K562 (cell line): ENCODE data around the gene LMNA. TPM values are rescaled to one million over a fixed set of nuclear protein-coding genes. Genes with fewer than 3 reads are reported as not detected.
A peak's percentile ranks its signal among the peaks of the same experiment; 100 is the strongest.

Experiments
- ATAC-seq: fragments of 200-7000 bp; cut with Tn5 transposase; 3 replicates; pipeline ENCODE4 v1.9.1; 2020; ENCODE audit warnings: moderate library complexity
- BruUV-seq: library from RNA; stranded (reverse); fragments of 400-500 nt; replicated peaks from 2 replicates; lab custom pipeline; 2021; lab: Mats Ljungman, UMichigan
- CTCF ChIA-PET: fragments of 300-600 bp; formaldehyde crosslinking; extraction: SDS; loops from one replicate; lab custom pipeline; 2021; ENCODE audit warnings: low intra/inter-chr PET ratio; lab: Yijun Ruan, JAX
- POLR2A ChIA-PET: fragments of 300-600, 350-650 bp; sonication (Branson Sonifier 250); formaldehyde crosslinking; extraction: SDS; loops from one replicate; lab custom pipeline; 2021; ENCODE audit warnings: antibody characterized with exemption, inconsistent platforms; lab: Yijun Ruan, JAX
- DNase-seq, 4 experiments: peaks; one replicate each; pipeline versions ENCODE4 v3.0.0 to v3.0.0-alpha.2; 2011 to 2018; ENCODE audit warnings: low spot score in 3 of 4, mixed read lengths in 3 of 4; ENCODE audit errors: extremely low read depth in 1 of 4
- FAIRE-seq: peaks from 2 replicates; lab custom pipeline; 2011; peaks lifted over from hg19 to GRCh38; lab: Jason Lieb, UNC
- H2AFZ ChIP-seq: 2 replicates; pipeline ENCODE4 v1.6.0; 2011; ENCODE audit warnings: low read depth, low read length, control low read depth, inconsistent platforms
- H3K27ac ChIP-seq: fragments of 200-600 bp; 3 replicates; pipeline ENCODE4 v1.8.0; 2011; ENCODE audit warnings: low read depth, mild to moderate bottlenecking, control low read depth, inconsistent platforms, low read length, moderate library complexity, mixed read lengths; ENCODE audit errors: extremely low read depth
- H3K27me3 ChIP-seq, 2 experiments: fragments of 300-600 bp in 1 of 2; 2 replicates in 1 of 2; 3 replicates in 1 of 2; pipeline versions ENCODE4 v1.6.0 to v1.8.0; 2011; ENCODE audit warnings: inconsistent platforms in 2 of 2, low read length in 2 of 2, mild to moderate bottlenecking in 1 of 2, mixed read lengths in 1 of 2, moderate library complexity in 1 of 2; ENCODE audit not compliant: control insufficient read depth in 2 of 2, insufficient read depth in 2 of 2
- H3K36me3 ChIP-seq: fragments of 300-600 bp; 3 replicates; pipeline ENCODE4 v1.8.0; 2011; ENCODE audit warnings: mild to moderate bottlenecking, low read length, inconsistent platforms; ENCODE audit not compliant: control insufficient read depth, insufficient read depth
- H3K4me1 ChIP-seq, 2 experiments: fragments of 200-600 bp in 1 of 2; replicated peaks in 1 of 2; 2 replicates in 1 of 2; 3 replicates in 1 of 2; pipeline versions ENCODE4 v1.5.1 to v1.8.0; 2011; ENCODE audit warnings: inconsistent platforms in 2 of 2, low read length in 2 of 2, mild to moderate bottlenecking in 1 of 2, mixed read lengths in 1 of 2, moderate library complexity in 1 of 2; ENCODE audit not compliant: control insufficient read depth in 2 of 2, insufficient read depth in 2 of 2
- H3K4me2 ChIP-seq: 2 replicates; pipeline ENCODE4 v1.6.1; 2011; ENCODE audit warnings: low read length, control low read depth, inconsistent platforms, mixed read lengths; ENCODE audit not compliant: insufficient read depth
- H3K4me3 ChIP-seq: fragments of 200-600 bp; sonication (generic), shearing (Covaris generic); 2 replicates; pipeline ENCODE4 v1.5.1; 2016; ENCODE audit warnings: control low read depth, inconsistent platforms
- H3K79me2 ChIP-seq: fragments of 200-600 bp; 3 replicates; pipeline ENCODE4 v1.8.0; 2011; ENCODE audit warnings: low read length, inconsistent platforms; ENCODE audit not compliant: control insufficient read depth, insufficient read depth
- H3K9ac ChIP-seq, 2 experiments: 2 replicates each; pipeline versions ENCODE4 v1.6.0 to v1.6.1; 2011; ENCODE audit warnings: low read depth in 2 of 2, low read length in 2 of 2, control low read depth in 1 of 2, inconsistent platforms in 1 of 2, mild to moderate bottlenecking in 1 of 2, mixed read lengths in 1 of 2; ENCODE audit not compliant: insufficient read depth in 1 of 2
- H3K9me1 ChIP-seq: one replicate; pipeline ENCODE4 v1.6.0; 2011; ENCODE audit warnings: inconsistent platforms, mild to moderate bottlenecking, low read length, moderate library complexity; ENCODE audit not compliant: control insufficient read depth, insufficient read depth
- H3K9me3 ChIP-seq: replicated peaks from 2 replicates; pipeline ENCODE4 v1.5.1; 2011; ENCODE audit warnings: low read depth, low read length, inconsistent platforms; ENCODE audit not compliant: control insufficient read depth, insufficient read depth
- H4K20me1 ChIP-seq: replicated peaks from 2 replicates; pipeline ENCODE4 v1.6.1; 2011; ENCODE audit warnings: low read length, inconsistent platforms, mixed read lengths; ENCODE audit not compliant: control insufficient read depth, insufficient read depth
- ADNP ChIP-seq: fragments of 200-800 bp; sonication (Bioruptor generic); IDR thresholded peaks from 2 replicates; pipeline ENCODE4 v1.6.1; 2016; ENCODE audit warnings: missing genetic modification characterization, missing compliant biosample characterization
- CBFA2T2 ChIP-seq: fragments of 450-650 bp; conservative IDR thresholded peaks from 2 replicates; pipeline ENCODE4 v1.6.1; 2017; ENCODE audit warnings: mild to moderate bottlenecking
- CTBP1 ChIP-seq: fragments of 450-650 bp; IDR thresholded peaks from 2 replicates; pipeline ENCODE4 v1.6.1; 2016; ENCODE audit warnings: borderline replicate concordance
- E2F1 ChIP-seq: sonication (generic); formaldehyde crosslinking; IDR thresholded peaks from 2 replicates; pipeline ENCODE4 v1.8.1; 2023; ENCODE audit warnings: mild to moderate bottlenecking, missing genetic modification reagents, moderate library complexity
- ETS2 ChIP-seq: IDR thresholded peaks from 2 replicates; pipeline ENCODE4 v1.6.1; 2016; ENCODE audit warnings: borderline replicate concordance, missing genetic modification characterization, mild to moderate bottlenecking, moderate library complexity, missing compliant biosample characterization; ENCODE audit not compliant: poor library complexity, severe bottlenecking
- MECOM ChIP-seq: fragments of 250-450 bp; sonication (Bioruptor Pico); IDR thresholded peaks from 2 replicates; pipeline ENCODE4 v1.8.0; 2022; ENCODE audit warnings: inconsistent platforms
- MTA2 ChIP-seq: fragments of 450-650 bp; IDR thresholded peaks from 2 replicates; pipeline ENCODE4 v1.6.1; 2016; ENCODE audit warnings: low read depth
- MYNN ChIP-seq, 2 experiments: sonication (generic); formaldehyde crosslinking in 1 of 2; IDR thresholded peaks; 2 replicates each; pipeline versions ENCODE4 v1.5.0 to v1.6.1; 2016 to 2020; ENCODE audit warnings: antibody characterized with exemption in 1 of 2, missing genetic modification reagents in 1 of 2
- POU5F1 ChIP-seq: fragments of 150-350 bp; IDR thresholded peaks from 2 replicates; pipeline ENCODE4 v1.6.1; 2014; ENCODE audit warnings: borderline replicate concordance, low read length, low read depth, mild to moderate bottlenecking; ENCODE audit not compliant: partially characterized antibody
- RBM39 ChIP-seq: fragments of 200-400 bp; formaldehyde crosslinking; optimal IDR thresholded peaks from 2 replicates; pipeline ENCODE3; 2018; ENCODE audit warnings: low read depth, low read length
- RHOXF2B ChIP-seq: fragments of 250-450 bp; sonication (Bioruptor Pico); conservative IDR thresholded peaks from 2 replicates; pipeline ENCODE4 v1.5.1; 2021
- SMAD3 ChIP-seq: fragments of 450-650 bp; formaldehyde crosslinking; conservative IDR thresholded peaks from 2 replicates; pipeline ENCODE4 v1.4.0; 2020; ENCODE audit warnings: mild to moderate bottlenecking
- TAF7 ChIP-seq: fragments of 450-650 bp; IDR thresholded peaks from 2 replicates; pipeline ENCODE4 v1.6.1; 2016; ENCODE audit warnings: missing genetic modification characterization, missing compliant biosample characterization
- ZNF324 ChIP-seq: fragments of 250-450 bp; sonication (Bioruptor Pico); IDR thresholded peaks from 2 replicates; pipeline ENCODE4 v1.4.0; 2020; ENCODE audit warnings: mild to moderate bottlenecking
- ZNF449 ChIP-seq: fragments of 250-450 bp; sonication (Bioruptor Pico); IDR thresholded peaks from 2 replicates; pipeline ENCODE4 v1.8.0; 2022; ENCODE audit warnings: moderate library complexity, mild to moderate bottlenecking, inconsistent platforms
- ZNF77 ChIP-seq: fragments of 250-450 bp; sonication (Bioruptor Pico); IDR thresholded peaks from 2 replicates; pipeline ENCODE4 v1.5.0; 2020
- WGBS: fragments of 100-300 bp; shearing (Covaris generic); methylation state at CpG from one replicate; pipeline ENCODE4 v1.1.6; 2016; ENCODE audit warnings: low coverage, mixed read lengths; ENCODE audit not compliant: insufficient coverage; ENCODE audit errors: missing lambda C conversion rate; 5-methylcytosine and 5-hydroxymethylcytosine counted together
- in situ Hi-C: fragments of 300-500 bp; cut with MboI; formaldehyde crosslinking; loops from 4 replicates; pipeline ENCODE4 v1.15.0; 2018; ENCODE audit warnings: inconsistent platforms, mixed read lengths
- intact Hi-C: fragments of 100-400 bp; cut with micrococcal nuclease; formaldehyde crosslinking; loops from 2 replicates; pipeline ENCODE4 v1.14.2; 2022
- polyA plus RNA-seq, 8 experiments: library from polyadenylated mRNA; depleted of rRNA in 4 of 8; stranded (reverse) in 5 of 8; unstranded in 3 of 8; fragments of >200 nt; fragmentation: Nextera tagmentation in 2 of 8; fragmentation: Illumina TruSeq in 1 of 8; extraction: Ambion mirVana in 2 of 8; extraction: Trizol in 1 of 8; gene quantifications; 2 replicates each; pipeline versions ENCODE4 v1.2.1 to v1.2.3, GENCODE V29; 2011 to 2014; ENCODE audit warnings: inconsistent platforms in 1 of 8, missing spikeins in 1 of 8
- total RNA-seq, 7 experiments: library from RNA; depleted of rRNA in 6 of 7; stranded (reverse); fragments of >200 nt in 6 of 7; fragmentation: Illumina TruSeq in 2 of 7; extraction: Trizol in 2 of 7; gene quantifications; 2 replicates each; pipeline versions ENCODE4 v1.2.1 to v1.2.3, GENCODE V29; 2011 to 2021; ENCODE audit warnings: low replicate concordance in 1 of 7

LMNA gene
- total and polyA plus RNA-seq, 9 of the 15 experiments (the other 6 are each of a cell fraction or from before 2014, with no cell fraction given): 1.00 to 347 (median 88.2) TPM

- TF ChIP-seq RBM39 (no peak), ETS2 (tag) (no peak)
These were observed 12.4 kb downstream of the LMNA start (continued) for GRCh38 chr1:156126630-156127534.

- 77% methylated on average over 2 of the region's 2 CpGs for WGBS
- Histone ChIP-seq H3K9ac (peak overlapping the region; percentile 4 to 81; a peak in 1 of 4 replicates), H3K9me3 (no peaks in the 10 kb centered on the region), H3K4me1 (peaks cover 66 to 70% of the 10 kb centered on the region in 2 experiments), H2AFZ (no peak overlapping the region), H3K79me2 (peaks cover 75% of the 10 kb centered on the region), H3K27ac (no peak overlapping the region), H3K4me3 (no peak overlapping the region), H3K9me1 (peaks cover 10% of the 10 kb centered on the region), H3K27me3 (no peaks in the 10 kb centered on the region), H4K20me1 (peaks cover 33% of the 10 kb centered on the region), H3K36me3 (peaks cover 60% of the 10 kb centered on the region; the same call in 2 of the 3 replicates), H3K4me2 (no peak overlapping the region)
- no peak for FAIRE-seq
- POLR2A ChIA-PET: interaction anchor here (0.7 to 6.5 kb wide), 11 partner anchors 9 to 155 kb away, joined by 3 to 76 read pairs (median 5); partner anchors contain the start of genes LMNA and PMF1
- CTCF ChIA-PET: interaction anchor here (5.0 kb wide), 1 partner anchor 31 kb away, joined by 71 read pairs; no protein-coding TSS in a partner anchor
- ATAC-seq: no peak
- in situ Hi-C loops: no loop called here
- BruUV-seq: no TSS peak
- intact Hi-C loops: loop anchor here (10.0 kb wide), 1 partner anchor 193 kb away; the partner anchor contains the start of gene KHDC4
- DNase-seq: no peak
- TF ChIP-seq RHOXF2B (no peak), CTBP1 (no peak), SMAD3 (no peak), ZNF77 (CRISPR knock-in tag) (no peak), ADNP (tag) (no peak), E2F1 (CRISPR knock-in tag) (no peak), ZNF324 (CRISPR knock-in tag) (no peak), TAF7 (tag) (no peak), MYNN (IDR thresholded peaks at IDR 0.05) (no peak), MYNN (CRISPR knock-in tag; IDR thresholded peaks at IDR 0.05) (no peak), MTA2 (no peak), MECOM (CRISPR knock-in tag) (no peak), ZNF449 (no peak), POU5F1 (no peak), CBFA2T2 (no peak)
These were observed 13.8 kb downstream of the LMNA start for GRCh38 chr1:156128308-156128653.
